Activated gamma-delta T cell treated with anti-CD3 and anti-CD28 coated beads, Interleukin-2, amount 50 U/mL, for 16 hours (primary cell): ENCODE measurements around the gene TEX38.
"Not testable (repeated sequence)": the region's sequence is repeated elsewhere in the genome, so short reads cannot be mapped to it uniquely, and the experiment has no call there.

Source experiments
- DNase-seq: peaks from one replicate; pipeline ENCODE4 v3.0.0-alpha.2; 2020; ENCODE audit warnings: low read depth

TEX38 gene

DNA sequence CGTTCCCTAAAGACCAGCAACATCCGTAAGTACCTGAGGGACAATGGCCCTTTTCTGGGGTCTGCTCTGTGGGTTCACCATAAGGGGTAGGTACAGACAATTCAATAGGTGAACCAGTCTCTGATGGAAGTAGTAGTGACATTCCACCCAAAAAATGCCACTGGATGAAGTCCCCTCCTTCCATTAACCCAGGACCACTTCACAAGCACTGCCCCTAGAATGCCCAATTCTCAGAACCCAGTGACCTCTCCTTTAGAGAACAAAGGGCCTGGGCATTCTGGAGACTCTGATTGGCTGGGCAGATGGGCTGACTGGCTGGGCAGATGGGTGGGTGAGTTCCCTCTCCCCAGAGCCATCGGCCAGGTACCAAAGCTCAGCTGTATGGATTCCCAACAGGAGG, at the start of gene TEX38:
TEX38 (plus strand) TSS at position 301 of the 400 bp plus-strand sequence; CDS start at position 382, 81 bp downstream.
- no peak for DNase-seq

DNA sequence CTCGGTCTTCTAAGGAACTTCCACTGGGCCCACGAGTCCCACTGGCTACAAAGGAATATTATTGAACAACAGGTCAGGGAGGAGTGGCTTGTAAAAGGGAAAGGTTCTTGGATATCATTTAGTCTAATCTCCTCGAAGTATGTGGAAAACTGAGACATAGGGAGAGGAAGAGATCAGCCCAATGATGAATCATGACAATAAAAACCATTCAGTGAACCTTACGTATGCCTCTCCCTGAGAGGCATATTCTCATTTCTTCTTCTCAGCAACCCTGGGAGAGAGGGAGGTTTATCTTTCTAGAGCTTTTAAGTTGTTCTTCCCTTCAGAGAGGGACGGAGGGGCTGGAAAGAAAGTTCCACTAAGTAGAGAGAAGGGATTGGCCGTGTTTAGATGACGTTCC, 49.7 kb upstream of the TEX38 start:
- no peak for DNase-seq

DNA sequence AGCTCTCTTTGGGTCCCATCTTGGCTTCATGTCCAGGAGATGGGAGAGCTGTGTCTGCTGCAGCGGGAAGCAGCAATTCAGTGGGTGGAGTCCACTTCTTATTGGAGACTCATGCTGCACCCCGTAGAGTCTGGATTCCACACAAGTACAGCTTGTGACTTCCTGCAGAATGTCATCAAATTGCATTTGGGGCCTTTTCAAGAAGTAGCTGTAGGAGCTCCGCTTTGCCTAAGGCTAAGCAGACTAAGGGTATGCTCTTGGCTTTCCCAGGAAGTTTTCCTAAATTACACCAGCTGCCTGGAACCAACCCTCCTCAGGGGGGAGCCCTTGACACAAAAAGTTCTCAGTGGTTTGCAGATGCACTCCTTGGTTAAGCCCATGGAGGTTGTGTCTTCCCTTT, 49.3 kb upstream of the TEX38 start:
- no peak for DNase-seq

DNA sequence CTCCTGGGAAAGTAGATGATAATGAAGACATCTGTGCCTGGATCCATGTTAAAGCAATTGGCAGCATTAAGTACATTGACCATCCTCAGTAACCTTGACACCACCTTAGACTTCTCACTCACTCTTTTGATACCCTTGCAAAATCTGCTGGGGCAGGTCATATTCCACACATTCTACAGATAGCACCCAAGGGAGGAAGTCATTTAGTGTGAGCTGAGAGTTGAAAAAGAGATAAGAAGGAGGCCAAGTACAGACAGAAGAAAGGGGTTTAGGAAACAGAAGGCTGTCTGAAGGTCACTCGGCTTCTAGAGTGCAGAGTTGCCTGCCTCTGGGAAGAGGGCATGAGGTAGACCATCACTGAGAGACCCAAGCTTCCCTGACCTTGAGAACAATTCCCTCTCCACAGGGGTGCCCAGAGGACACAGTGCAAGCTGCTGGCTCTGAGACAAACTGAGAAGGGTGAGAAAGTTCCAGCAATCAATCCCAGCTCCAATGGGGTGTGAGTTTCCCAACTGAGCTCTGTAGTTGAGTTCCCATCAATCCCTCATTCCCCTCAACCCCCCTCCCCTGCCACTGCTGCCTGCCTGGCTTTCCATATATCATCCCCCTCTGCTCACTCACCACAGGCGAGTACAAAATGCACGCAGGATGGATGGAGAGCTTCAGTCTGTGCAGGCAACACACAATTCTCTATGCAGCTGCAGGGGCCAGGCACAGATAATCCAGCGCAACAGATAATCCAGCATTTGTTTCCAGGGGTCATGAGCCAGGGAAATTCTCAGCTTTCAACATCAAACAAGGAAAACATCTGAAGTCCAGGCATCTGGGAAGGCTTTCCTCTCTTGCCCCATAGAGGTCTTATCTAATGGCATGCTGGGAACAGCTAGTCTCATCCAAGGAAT, 47.7 kb upstream of the TEX38 start:
- no peak for DNase-seq

DNA sequence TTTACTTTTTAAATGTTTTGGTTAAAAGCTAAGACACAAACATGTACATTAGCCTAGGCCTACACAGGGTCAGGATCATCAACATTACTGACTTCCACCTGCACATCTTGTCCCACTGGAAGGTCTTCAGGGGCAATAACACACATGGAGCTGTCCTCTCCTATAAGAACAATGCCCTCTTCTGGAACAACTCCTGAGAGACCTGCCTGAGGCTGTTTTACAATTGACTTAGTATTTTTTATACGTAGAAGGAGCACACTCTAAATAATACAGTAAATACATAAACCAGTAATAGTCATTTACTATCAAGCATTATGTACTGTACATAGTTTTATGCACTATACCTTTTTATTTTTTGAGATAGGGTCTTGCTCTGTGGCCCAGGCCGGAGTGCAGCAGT, 40.9 kb upstream of the TEX38 start:
- DNase-seq: no peak

DNA sequence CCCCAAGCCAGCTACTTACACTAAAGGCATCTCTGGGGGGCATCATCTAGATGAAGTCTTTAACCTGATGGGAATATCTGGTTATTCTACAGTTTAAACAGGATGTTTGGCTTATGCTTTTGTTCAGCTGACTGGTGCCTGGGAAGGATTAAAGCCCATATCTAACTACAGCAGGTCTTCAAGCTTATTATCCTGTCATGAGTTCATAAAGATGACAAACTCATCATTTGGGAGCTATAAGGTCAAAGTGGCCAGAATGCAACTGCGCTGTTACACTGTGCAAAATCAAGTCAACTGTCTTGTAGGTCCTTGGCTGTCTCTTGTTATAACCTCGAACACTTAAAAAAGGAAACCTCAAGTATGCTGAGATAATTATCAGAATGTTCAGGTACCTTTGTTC, 36.4 kb upstream of the TEX38 start:
- DNase-seq: no peak

DNA sequence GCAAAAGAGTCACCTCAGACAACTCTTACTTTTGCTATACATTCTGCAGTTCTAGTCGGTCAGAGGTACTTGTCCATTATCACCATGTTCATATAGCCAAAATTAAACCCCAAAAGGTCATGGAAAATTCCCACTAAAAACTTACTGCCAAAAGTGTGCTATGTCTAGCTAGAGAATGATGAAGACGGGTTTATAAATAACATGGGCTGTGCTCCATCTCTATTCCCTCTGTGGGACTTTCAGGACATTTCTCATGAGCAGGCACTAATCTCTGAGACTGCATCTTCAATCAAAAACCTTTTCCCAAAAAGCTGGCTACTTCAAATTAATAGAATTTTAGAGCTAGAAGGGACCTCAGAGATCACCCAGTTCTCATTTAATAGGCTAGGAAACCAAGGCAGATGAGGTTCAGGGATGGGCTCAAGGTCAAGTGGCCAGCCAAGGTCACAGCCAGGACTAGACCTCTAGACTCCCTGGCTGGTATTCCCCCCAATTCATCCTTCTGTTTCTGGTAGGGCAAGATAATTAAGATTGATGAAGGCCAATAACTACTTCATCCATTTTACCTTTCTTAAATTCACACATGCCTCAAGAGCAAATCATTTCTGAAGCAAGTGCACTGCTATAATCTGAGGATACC, 34.1 kb upstream of the TEX38 start:
- no peak for DNase-seq

DNA sequence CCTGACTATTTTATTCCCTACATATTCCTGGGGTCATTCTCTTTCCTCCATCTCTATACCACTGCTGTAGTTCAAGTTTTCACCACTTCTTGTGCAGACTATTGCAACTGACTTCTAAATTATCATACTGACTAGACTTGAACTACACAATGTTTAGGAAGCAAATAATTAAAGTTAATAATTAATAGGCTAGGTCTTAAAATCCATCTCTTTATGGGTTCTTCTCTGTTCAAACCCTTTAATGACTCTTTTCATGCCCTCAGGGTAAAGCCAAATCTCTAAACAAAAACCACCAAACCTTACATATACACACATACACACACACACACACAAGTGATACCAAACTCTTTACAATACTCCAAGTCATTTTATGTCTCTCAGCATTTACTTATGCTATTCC, 32.7 kb upstream of the TEX38 start:
- DNase-seq: no peak

DNA sequence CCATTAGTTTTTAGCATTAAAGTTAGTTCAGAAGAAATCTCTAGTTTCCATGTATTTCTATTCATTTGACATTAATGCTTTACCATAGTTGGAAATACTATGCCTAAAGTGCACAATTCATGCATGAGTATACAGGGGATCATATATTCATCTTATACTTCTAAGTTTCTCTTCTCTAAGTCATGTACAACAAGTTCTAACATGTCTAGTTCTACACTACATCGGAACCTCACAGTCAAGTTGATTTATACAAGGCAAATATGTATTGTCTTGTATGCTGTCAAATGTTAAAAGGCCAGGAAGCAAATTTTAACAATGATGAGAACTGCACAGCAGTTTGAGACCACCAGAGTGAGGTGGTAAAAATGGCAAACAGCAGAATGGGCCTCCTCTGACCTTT, 32.1 kb upstream of the TEX38 start:
- no peak for DNase-seq

DNA sequence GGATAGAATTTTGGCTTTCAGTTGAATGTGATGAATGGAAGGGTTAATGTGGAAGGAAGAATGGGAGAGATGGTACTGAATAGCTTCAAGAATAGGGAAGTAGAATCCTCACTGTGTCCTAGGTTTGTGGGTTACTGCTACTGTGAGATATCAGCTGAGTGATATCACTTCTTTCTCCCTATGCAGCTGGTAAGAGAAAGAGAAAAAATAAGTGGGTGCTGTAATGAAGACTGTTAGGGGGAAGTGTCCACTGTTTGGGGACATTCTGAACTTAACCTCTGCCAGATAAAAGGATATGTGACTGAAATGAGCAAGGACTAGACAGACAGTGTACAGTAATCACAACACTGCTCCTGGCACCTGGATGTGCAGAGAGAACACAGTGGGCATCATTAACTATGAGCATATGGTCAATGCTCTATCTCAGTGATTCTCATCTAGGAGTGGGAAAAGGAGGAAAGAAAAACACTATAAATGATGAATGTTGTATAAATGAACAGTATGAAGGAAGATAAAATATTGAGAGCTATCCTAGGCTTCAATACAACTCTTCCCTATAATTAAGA, 29.5 kb upstream of the TEX38 start:
- DNase-seq: no peak

DNA sequence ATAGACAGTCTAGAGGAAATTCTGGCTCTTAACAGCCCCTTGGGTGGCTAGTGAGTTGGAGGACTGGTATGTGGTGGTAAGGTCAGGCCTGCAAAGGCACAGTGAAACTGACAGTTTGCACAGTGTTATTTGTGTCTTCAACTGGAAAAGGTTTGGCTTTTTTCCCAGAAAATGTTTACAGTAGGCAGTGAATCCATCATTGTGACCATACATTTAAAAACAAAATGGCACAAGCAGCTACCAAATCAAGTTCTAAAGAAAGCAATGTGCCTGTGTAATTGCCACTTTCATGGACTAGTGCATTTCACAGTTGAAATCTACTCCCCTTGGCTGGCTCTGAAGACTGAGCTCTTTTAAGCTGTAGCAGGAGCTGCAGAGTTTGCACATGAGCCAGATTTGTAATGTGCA, 28.3 kb upstream of the TEX38 start:
- no peak for DNase-seq

DNA sequence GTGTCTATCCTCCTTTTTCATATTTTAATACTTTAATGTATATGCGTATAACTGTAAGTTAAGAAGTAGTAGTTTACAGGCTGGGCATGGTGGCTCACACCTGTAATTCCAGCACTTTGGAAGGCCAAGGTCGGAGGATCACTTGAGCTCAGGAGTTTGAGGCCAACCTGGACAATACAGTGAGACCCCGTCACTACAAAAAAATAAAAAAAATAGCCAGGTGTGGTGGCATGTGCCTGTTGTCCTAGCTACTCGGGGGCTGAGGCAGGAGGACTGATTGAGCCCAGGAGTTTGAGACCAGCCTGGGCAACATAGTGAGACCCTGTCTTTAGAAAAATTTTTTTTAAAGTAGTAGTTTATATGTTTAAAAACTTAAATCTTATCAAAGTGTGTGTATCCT, 25.8 kb upstream of the TEX38 start:
- DNase-seq: no peak

DNA sequence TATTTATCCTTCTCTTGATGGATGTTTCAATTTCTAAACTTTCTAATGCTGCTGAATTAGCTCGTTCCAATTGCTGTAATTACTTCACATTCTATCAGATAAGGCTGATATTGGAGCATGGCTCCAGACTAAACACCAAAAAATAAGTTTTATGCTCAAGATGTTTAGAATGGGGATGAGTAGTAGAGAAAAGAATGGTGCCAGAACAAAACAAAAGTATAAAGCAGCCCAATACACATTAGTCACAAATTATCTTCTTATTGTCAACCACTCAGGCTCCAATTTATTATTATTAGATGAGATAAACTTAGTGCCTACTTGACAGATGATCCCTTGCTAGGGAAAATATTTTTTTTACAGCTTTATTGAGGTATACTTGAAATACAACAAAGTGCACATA, 25.3 kb upstream of the TEX38 start:
- no peak for DNase-seq

DNA sequence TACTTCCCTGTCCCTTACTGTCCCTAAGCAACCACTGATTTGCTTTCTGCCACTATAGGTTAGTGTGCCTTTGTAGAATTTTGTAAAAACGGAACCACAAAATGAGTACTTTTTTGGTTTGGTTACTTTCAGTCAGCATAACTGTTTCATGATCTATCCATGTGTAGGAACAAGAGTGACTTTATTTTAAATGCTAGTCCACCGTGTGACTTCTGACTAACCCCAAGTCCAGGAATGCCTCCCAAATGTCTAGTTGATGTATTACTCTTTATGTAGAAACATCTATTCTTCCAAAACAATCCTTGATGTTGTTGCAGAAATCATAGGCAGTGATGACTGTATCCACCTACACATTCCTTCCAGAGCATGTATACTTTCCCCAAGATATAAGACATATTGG, 24.8 kb upstream of the TEX38 start:
- no peak for DNase-seq

DNA sequence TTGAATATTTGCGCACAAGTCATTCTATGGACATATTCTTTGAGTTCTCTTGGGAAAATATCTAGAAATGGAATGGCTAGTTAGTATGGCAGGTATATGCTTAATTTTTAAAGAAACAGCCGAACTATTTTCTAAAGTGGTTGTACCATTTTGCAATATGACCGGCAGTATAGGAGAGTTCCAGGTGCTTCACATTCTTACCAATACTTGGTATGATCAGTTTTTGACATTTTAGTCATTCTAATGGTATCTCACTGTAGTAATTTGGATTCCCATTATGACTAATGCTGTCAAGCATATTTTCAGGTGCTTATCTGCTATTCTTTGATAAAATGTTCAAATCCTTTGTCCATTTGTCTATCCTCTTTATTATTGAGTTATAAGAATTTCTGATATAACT, 24.0 kb upstream of the TEX38 start:
- no peak for DNase-seq

DNA sequence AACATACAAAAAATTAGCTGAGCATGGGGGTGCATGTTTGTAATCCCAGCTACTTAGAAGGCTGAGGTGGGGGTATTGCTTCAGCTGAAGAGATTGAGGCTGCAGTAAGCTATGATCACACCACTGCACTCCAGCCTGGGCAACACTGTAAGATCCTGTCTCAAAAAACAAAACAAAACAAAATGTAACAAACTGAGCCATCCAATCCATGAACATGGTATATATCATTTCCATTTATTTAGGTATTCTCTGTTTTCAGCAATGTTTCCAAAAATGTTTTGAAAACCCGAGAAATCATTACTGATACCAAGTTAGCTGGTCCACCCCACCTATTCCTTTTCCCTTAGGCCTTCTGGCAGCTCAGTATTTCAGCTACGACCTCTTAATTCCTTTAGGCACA, 21.9 kb upstream of the TEX38 start:
- no peak for DNase-seq

DNA sequence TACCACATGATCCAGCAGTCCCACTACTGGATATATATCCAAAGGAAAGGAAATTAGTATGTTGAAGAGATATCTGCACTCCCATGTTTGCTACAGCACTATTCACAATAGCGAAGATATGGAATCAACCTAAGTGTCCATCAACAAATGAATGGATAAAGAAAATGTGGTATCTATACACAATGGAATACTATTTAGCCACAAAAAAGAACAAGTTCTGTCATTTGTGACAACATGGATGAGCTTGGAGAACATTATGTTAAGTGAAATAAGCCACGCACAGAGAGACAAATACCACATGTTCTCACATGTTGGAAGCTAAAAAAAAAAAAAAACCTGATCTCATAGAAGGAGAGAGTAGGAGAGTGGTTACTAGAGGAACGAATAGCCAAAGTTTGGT, 21.2 kb upstream of the TEX38 start:
- DNase-seq: no peak

DNA sequence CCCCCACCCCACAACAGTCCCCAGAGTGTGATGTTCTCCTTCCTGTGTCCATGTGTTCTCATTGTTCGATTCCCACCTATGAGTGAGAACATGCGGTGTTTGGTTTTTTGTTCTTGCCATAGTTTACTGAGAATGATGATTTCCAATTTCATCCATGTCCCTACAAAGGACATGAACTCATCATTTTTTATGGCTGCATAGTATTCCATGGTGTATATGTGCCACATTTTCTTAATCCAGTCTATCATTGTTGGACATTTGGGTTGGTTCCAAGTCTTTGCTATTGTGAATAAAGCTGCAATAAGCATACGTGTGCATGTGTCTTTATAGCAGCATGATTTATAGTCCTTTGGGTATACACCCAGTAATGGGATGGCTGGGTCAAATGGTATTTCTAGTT, 20.5 kb upstream of the TEX38 start:
- DNase-seq: not testable (repeated sequence)

DNA sequence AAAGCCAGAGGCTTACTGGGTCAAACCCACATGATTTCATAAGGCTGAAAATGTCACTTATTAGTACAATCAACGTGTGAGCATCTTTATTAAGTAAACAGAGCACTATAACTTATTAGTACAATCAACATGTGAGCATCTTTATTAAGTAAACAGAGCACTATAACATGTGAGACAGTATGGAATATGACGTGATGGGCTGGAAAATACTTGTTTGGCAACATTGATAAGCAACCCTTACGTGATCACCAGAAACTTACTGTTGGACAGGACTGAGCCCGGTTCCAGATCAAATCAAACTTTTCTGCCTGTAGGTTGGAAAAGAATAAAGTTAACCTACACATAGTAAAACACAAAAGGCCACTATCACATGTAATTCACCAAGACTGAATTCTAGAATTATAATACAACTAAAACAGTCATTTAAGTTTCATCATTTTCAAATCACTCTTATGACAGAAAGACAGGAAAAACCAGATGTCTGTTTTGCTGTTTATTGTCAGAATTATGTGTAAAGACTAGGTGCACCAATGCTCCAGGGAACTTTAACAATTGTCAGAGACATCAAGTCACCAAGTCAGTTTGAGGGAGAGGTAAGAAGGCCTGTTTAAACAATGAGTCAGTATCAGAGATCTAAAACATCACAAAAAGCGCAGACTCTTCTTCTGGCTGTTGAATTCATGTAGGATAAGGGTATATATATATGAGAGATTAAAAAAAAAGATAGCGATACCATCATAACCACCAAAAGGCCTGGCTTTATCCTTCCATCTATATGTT, 19.1 kb upstream of the TEX38 start:
- no peak for DNase-seq

DNA sequence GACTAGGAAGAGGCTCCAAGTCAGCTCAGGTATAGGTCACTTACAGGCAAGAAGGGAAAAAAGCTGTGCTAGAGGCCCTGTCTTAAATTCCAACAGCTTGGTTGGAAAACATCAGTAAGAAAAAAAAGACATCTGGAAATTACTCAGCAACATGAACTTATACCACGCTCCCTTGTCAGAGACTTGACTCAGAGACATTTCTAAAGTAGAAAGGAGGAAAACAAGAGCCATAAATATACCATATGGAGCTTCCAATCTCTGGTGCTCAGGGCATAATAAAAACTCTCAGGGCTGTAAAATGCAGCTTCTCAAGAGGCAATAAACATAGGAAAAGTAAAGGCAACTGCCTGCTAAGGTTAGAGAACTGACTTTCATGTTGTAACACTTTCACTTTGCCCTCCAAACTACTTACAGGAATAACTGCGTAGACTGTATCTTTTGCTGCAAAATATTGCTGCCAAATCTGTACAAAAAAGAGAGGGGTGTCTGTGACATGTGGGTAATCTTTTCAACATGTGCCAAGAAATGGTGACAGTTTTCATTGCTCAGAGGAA, 18.2 kb upstream of the TEX38 start:
- no peak for DNase-seq

DNA sequence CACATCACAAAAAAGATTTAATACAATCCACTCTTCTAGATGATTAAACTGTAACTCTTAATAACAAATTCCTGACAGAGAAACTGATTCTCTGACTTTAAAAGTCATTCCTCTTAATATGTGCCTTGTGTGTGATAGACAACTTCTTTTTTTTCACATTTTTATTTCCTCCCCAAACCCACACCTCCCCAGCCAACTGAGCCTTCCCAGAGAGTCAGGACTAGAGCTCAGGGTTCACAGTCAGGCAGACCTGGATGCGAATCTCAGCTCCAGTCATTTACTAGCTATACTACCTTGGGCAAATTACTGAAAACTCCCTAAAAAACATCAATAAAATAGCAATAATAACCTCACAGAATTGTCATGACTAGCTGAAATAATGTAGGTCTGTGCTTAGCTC, 17.6 kb upstream of the TEX38 start:
- DNase-seq: no peak

DNA sequence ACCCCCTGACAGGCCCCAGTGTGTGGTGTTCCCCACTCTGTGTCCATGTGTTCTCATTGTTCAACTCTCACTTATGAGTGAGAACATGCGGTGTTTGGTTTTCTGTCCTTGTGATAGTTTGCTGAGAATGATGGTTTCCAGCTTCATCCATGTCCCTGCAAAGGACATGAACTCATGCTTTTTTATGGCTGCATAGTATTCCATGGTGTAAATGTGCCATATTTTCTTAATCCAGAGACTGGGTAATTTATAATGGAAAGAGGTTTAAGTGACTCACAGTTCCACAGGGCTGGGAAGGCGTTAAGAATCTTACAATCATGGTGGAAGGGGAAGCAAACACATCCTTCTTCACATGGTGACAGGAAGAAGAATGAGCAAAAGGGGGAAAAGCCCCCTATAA, 17.0 kb upstream of the TEX38 start:
- DNase-seq: not testable (repeated sequence)
